HCT116 (cell line): ENCODE data around the gene TSPAN31. TPM values are rescaled to one million over a fixed set of nuclear protein-coding genes. Genes with fewer than 3 reads are reported as not detected.

Source experiments
- ATAC-seq: fragments of 200-7000 bp; cut with Tn5 transposase; 2 replicates; pipeline ENCODE4 v1.9.1; 2020; ENCODE audit warnings: mild to moderate bottlenecking, moderate library complexity
- BruUV-seq: library from RNA; stranded (reverse); fragments of 400-500 nt; replicated peaks from 2 replicates; lab custom pipeline; 2021; lab: Mats Ljungman, UMichigan
- CTCF ChIA-PET: fragments of 300-600 bp; sonication (Branson Sonifier 250); formaldehyde crosslinking; loops from one replicate; lab custom pipeline; 2021; ENCODE audit warnings: antibody characterized with exemption; lab: Charles Lee
- POLR2A ChIA-PET: fragments of 300-600, 350-600 bp; sonication (Branson Sonifier 250); formaldehyde crosslinking; loops from one replicate; lab custom pipeline; 2021; ENCODE audit warnings: antibody characterized with exemption; lab: Charles Lee
- RAD21 ChIA-PET, 2 experiments: fragments of 300-600 bp; sonication (Branson Sonifier 250); formaldehyde crosslinking; loops; one replicate each; lab custom pipeline; 2023; ENCODE audit warnings: low total read pairs in 2 of 2; ENCODE audit not compliant: uncharacterized antibody in 2 of 2, unreplicated experiment in 2 of 2, low non-redundant PET in 1 of 2; lab: Charles Lee
- DNase-seq: peaks from one replicate; pipeline ENCODE4 v3.0.0-alpha.2; 2010; ENCODE audit warnings: low read depth, low spot score
- H2AFZ ChIP-seq: fragments of 200-600 bp; shearing (Covaris generic), sonication (generic); 2 replicates; pipeline ENCODE4 v1.6.1; 2017; ENCODE audit warnings: low read depth, mixed run types, mixed read lengths, antibody characterized with exemption, low read length; ENCODE audit not compliant: poor library complexity, severe bottlenecking
- H3K27ac ChIP-seq: 2 replicates; pipeline ENCODE4 v1.5.1; 2012; ENCODE audit warnings: low read depth, low read length
- H3K27me3 ChIP-seq: fragments of 200-600 bp; sonication (generic); 2 replicates; pipeline ENCODE4 v1.6.1; 2016; ENCODE audit warnings: mixed run types, low read length, mixed read lengths; ENCODE audit not compliant: insufficient read depth
- H3K36me3 ChIP-seq, 2 experiments: fragments of 200-500 bp in 1 of 2; fragments of 200-600 bp in 1 of 2; sonication (Bioruptor generic) in 1 of 2; sonication (generic) in 1 of 2; 2 replicates each; pipeline versions ENCODE4 v1.5.1 to v1.6.1; 2014 to 2016; ENCODE audit warnings: low read length in 2 of 2, inconsistent platforms in 1 of 2, mixed read lengths in 1 of 2, mixed run types in 1 of 2; ENCODE audit not compliant: insufficient read depth in 2 of 2, control insufficient read depth in 1 of 2
- H3K4me1 ChIP-seq, 2 experiments: fragments of 200-600 bp in 1 of 2; sonication (generic) in 1 of 2; 2 replicates each; pipeline versions ENCODE4 v1.5.1 to v1.6.1; 2012 to 2017; ENCODE audit warnings: low read length in 2 of 2, inconsistent platforms in 1 of 2, mild to moderate bottlenecking in 1 of 2, mixed read lengths in 1 of 2, mixed run types in 1 of 2, moderate library complexity in 1 of 2; ENCODE audit not compliant: insufficient read depth in 2 of 2, control insufficient read depth in 1 of 2
- H3K4me2 ChIP-seq: fragments of 200-600 bp; sonication (generic); 2 replicates; pipeline ENCODE4 v1.6.1; 2017; ENCODE audit warnings: mixed run types, low read length, mixed read lengths
- H3K4me3 ChIP-seq, 2 experiments: fragments of 200-600 bp in 1 of 2; sonication (generic) in 1 of 2; replicated peaks in 1 of 2; 2 replicates each; pipeline ENCODE4 v1.5.1; 2011 to 2016; ENCODE audit warnings: low read length in 2 of 2, control low read depth in 1 of 2, low read depth in 1 of 2, mild to moderate bottlenecking in 1 of 2, mixed read lengths in 1 of 2, mixed run types in 1 of 2
- H3K79me2 ChIP-seq: fragments of 200-600 bp; sonication (generic); 2 replicates; pipeline ENCODE4 v1.6.1; 2017; ENCODE audit warnings: mild to moderate bottlenecking, mixed run types, low read length, moderate library complexity, mixed read lengths; ENCODE audit not compliant: insufficient read depth
- H3K9ac ChIP-seq: fragments of 200-600 bp; sonication (generic); 2 replicates; pipeline ENCODE4 v1.6.1; 2016; ENCODE audit warnings: low read length, mixed read lengths
- H3K9me2 ChIP-seq: fragments of 200-600 bp; sonication (generic), shearing (Covaris generic); 2 replicates; pipeline ENCODE4 v1.6.1; 2017; ENCODE audit warnings: mixed run types, mild to moderate bottlenecking, moderate library complexity; ENCODE audit not compliant: insufficient read depth
- H3K9me3 ChIP-seq, 2 experiments: fragments of 200-500 bp in 1 of 2; fragments of 200-600 bp in 1 of 2; sonication (Bioruptor generic) in 1 of 2; sonication (generic) in 1 of 2; 2 replicates each; pipeline ENCODE4 v1.6.1; 2014 to 2017; ENCODE audit warnings: low read length in 2 of 2, mixed read lengths in 2 of 2, inconsistent platforms in 1 of 2, low read depth in 1 of 2, mild to moderate bottlenecking in 1 of 2, mixed run types in 1 of 2, moderate library complexity in 1 of 2; ENCODE audit not compliant: control insufficient read depth in 1 of 2, insufficient read depth in 1 of 2
- H4K20me1 ChIP-seq: fragments of 200-600 bp; sonication (generic), shearing (Covaris generic); 2 replicates; pipeline ENCODE4 v1.6.1; 2017; ENCODE audit warnings: mixed run types, mild to moderate bottlenecking, moderate library complexity; ENCODE audit not compliant: insufficient read depth
- CBX3 ChIP-seq: IDR thresholded peaks from 2 replicates; pipeline ENCODE4 v1.6.1; 2012; ENCODE audit warnings: low read depth
- CEBPB ChIP-seq: IDR thresholded peaks from 2 replicates; pipeline ENCODE4 v1.6.1; 2012; ENCODE audit warnings: low read depth
- EGR1 ChIP-seq: IDR thresholded peaks from 2 replicates; pipeline ENCODE4 v1.6.1; 2012; ENCODE audit warnings: low read depth
- ELF1 ChIP-seq: IDR thresholded peaks from 2 replicates; pipeline ENCODE4 v1.6.1; 2012; ENCODE audit warnings: low read depth, borderline replicate concordance
- FOSL1 ChIP-seq: IDR thresholded peaks from 2 replicates; pipeline ENCODE4 v1.6.1; 2012; ENCODE audit warnings: low read depth
- JUND ChIP-seq: IDR thresholded peaks from 2 replicates; pipeline ENCODE4 v1.6.1; 2012
- POLR2A ChIP-seq: IDR thresholded peaks from 2 replicates; pipeline ENCODE4 v1.7.0; 2011; ENCODE audit warnings: borderline replicate concordance; ENCODE audit not compliant: insufficient read depth, insufficient read length; ENCODE audit errors: extremely low read depth
- RAD21 ChIP-seq: IDR thresholded peaks from 2 replicates; pipeline ENCODE4 v1.6.1; 2012; ENCODE audit warnings: low read depth, mild to moderate bottlenecking
- SRF ChIP-seq: IDR thresholded peaks from 2 replicates; pipeline ENCODE4 v1.6.1; 2012; ENCODE audit warnings: low read depth
- TCF7L2 ChIP-seq: IDR thresholded peaks from 2 replicates; pipeline ENCODE4 v1.7.0; 2011; ENCODE audit warnings: borderline replicate concordance, inconsistent platforms; ENCODE audit not compliant: insufficient read depth, insufficient read length; ENCODE audit errors: extremely low read depth
- YY1 ChIP-seq: IDR thresholded peaks from 2 replicates; pipeline ENCODE4 v1.6.1; 2011; ENCODE audit warnings: low read length, low read depth, moderate library complexity, mild to moderate bottlenecking; ENCODE audit not compliant: insufficient replicate concordance; ENCODE audit errors: extremely low read depth
- ZFX ChIP-seq: fragments of 450-650 bp; IDR thresholded peaks from 2 replicates; pipeline ENCODE4 v1.6.1; 2017
- intact Hi-C: fragments of 100-400 bp; cut with micrococcal nuclease; formaldehyde crosslinking; loops from 2 replicates; pipeline ENCODE4 v1.10.0; 2022
- total RNA-seq: library from RNA; stranded (reverse); gene quantifications from one replicate; pipeline ENCODE4 v1.2.1, GENCODE V29; 2021; ENCODE audit not compliant: unreplicated experiment
- TF ChIP-seq, protein P1 (sequence below): IDR thresholded peaks from 2 replicates; pipeline ENCODE4 v1.6.1; 2012
- TF ChIP-seq, protein P2 (sequence below): IDR thresholded peaks from 2 replicates; pipeline ENCODE4 v1.6.1; 2012
- TF ChIP-seq, protein P3 (sequence below), 3 experiments: fragments of 200-600 bp in 1 of 3; sonication (generic) in 1 of 3; IDR thresholded peaks in 2 of 3; conservative IDR thresholded peaks in 1 of 3; 2 replicates each; pipeline ENCODE4 v1.5.1; 2012 to 2017; ENCODE audit warnings: low read depth in 2 of 3, low read length in 2 of 3, antibody characterized with exemption in 1 of 3, borderline replicate concordance in 1 of 3, control low read depth in 1 of 3, mild to moderate bottlenecking in 1 of 3, mixed read lengths in 1 of 3, mixed run types in 1 of 3, moderate library complexity in 1 of 3; ENCODE audit not compliant: insufficient read depth in 1 of 3

The TSPAN31 gene
- total RNA-seq, 1 experiment from 2014 or later, result 14.9 TPM

DNA sequence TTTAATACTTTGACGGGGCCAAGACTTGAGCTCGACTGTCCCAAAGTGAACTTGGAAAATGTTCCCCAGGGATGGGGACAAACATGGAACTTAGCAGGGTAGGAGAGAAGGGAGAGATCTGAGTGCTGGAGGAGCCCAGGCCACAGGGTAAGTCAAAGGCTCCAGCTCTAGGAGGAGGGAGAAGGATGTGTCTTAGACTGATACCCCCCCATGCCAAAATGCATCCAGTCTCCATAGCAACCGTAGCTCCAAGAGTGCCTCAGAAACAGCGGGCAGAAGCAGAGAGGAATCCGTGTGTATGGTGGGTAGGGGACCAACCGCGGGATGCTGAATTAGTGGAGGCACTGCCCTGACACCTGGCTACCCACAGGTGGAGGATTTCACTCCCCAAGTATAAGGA is 5.5 kb upstream of the TSPAN31 start:
- H3K9me2 ChIP-seq, result no peaks in the 10 kb centered on the region
- no peak for ATAC-seq
- H3K4me3 ChIP-seq, result no peak overlapping the region
- H3K4me1 ChIP-seq, result peaks cover 10 to 26% of the 10 kb centered on the region in 2 experiments; a peak in 3 of 4 replicates
- H3K79me2 ChIP-seq, result no peaks in the 10 kb centered on the region
- H3K27me3 ChIP-seq, result no peaks in the 10 kb centered on the region
- CTCF ChIA-PET, result no interaction called here
- POLR2A ChIA-PET, result no interaction called here
- H4K20me1 ChIP-seq, result no peaks in the 10 kb centered on the region
- TF ChIP-seq, protein P1, sequence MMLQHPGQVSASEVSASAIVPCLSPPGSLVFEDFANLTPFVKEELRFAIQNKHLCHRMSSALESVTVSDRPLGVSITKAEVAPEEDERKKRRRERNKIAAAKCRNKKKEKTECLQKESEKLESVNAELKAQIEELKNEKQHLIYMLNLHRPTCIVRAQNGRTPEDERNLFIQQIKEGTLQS, result no peak
- TF ChIP-seq ELF1, result no peak
- no peak for TF ChIP-seq CBX3
- TF ChIP-seq SRF, result no peak
- TF ChIP-seq, protein P2, sequence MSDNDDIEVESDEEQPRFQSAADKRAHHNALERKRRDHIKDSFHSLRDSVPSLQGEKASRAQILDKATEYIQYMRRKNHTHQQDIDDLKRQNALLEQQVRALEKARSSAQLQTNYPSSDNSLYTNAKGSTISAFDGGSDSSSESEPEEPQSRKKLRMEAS, result no peak
- no peak for TF ChIP-seq JUND
- no TSS peak for BruUV-seq
- H3K36me3 ChIP-seq, result peaks cover 0 to under 1% of the 10 kb centered on the region in 2 experiments; a peak in 1 of 4 replicates
- RAD21 ChIA-PET, result no interaction called here
- H3K27ac ChIP-seq, result no peak overlapping the region
- no peak overlapping the region for H2AFZ ChIP-seq
- no peak for DNase-seq
- H3K9ac ChIP-seq, result no peak overlapping the region
- no peaks in the 10 kb centered on the region for H3K9me3 ChIP-seq
- intact Hi-C loops, result no loop called here
- no peak overlapping the region for H3K4me2 ChIP-seq

DNA sequence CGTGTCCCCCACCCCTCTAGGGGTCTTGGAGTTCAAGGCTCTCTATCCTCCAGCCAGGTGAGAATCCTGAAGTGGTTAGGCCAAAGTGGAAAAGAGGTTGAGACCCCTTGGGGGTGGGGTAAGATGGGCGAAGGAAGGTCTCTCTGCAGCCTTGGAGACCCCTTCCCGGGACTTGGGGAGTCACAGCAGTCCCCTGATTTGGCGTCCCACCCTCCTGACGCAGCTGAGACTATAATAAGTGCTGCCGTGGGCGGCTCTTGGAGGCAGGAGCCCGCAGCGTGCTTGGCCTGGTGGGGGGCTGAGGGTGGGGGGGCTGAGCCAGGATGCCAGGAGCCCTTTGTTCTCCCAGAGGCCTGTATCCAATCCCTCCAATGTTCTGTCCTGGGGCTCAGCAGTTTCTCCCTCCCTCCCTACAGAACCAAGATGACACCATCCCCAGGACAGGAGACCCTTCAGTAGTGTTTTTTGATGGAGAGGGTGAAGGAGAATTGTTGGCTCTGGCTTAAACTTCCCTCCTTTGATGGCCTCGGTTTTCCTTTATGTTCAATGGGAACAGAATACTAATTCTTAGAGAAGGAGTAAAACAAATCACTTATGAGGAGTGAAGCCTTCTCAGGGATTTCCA is 4.8 kb upstream of the TSPAN31 start:
- TF ChIP-seq EGR1 (no peak), ZFX (no peak), POLR2A (no peak), RAD21 (no peak), CEBPB (no peak), FOSL1 (no peak), YY1 (no peak), TCF7L2 (no peak), CBX3 (no peak)
- TF ChIP-seq, protein P3, sequence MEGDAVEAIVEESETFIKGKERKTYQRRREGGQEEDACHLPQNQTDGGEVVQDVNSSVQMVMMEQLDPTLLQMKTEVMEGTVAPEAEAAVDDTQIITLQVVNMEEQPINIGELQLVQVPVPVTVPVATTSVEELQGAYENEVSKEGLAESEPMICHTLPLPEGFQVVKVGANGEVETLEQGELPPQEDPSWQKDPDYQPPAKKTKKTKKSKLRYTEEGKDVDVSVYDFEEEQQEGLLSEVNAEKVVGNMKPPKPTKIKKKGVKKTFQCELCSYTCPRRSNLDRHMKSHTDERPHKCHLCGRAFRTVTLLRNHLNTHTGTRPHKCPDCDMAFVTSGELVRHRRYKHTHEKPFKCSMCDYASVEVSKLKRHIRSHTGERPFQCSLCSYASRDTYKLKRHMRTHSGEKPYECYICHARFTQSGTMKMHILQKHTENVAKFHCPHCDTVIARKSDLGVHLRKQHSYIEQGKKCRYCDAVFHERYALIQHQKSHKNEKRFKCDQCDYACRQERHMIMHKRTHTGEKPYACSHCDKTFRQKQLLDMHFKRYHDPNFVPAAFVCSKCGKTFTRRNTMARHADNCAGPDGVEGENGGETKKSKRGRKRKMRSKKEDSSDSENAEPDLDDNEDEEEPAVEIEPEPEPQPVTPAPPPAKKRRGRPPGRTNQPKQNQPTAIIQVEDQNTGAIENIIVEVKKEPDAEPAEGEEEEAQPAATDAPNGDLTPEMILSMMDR (IDR thresholded peaks at IDR 0.05 in 2 of 3, conservative IDR thresholded peaks at IDR 0.05 in 1 of 3; ENCODE audit: borderline replicate concordance in 1 of 3, insufficient read depth in 1 of 3, low read depth in 2 of 3, low read length in 2 of 3), result no peak
- TF ChIP-seq, protein P2, result no peak
- ChIA-PET CTCF (no interaction called here), POLR2A (no interaction called here), RAD21 (no interaction called here)
- DNase-seq (no peak), ATAC-seq (no peak)
- H3K27me3 ChIP-seq, result no peaks in the 10 kb centered on the region
- no peak overlapping the region for H3K4me2 ChIP-seq
- H4K20me1 ChIP-seq, result no peaks in the 10 kb centered on the region
- intact Hi-C loops, result no loop called here
- H3K4me1 ChIP-seq, result peaks cover 10 to 26% of the 10 kb centered on the region in 2 experiments; a peak in 3 of 4 replicates
- no peaks in the 10 kb centered on the region for H3K36me3 ChIP-seq
- no peaks in the 10 kb centered on the region for H3K9me3 ChIP-seq
- no peaks in the 10 kb centered on the region for H3K9me2 ChIP-seq
- no peak overlapping the region for H2AFZ ChIP-seq
- H3K4me3 ChIP-seq, result no peak overlapping the region
- H3K27ac ChIP-seq, result no peak overlapping the region
- no peaks in the 10 kb centered on the region for H3K79me2 ChIP-seq
- H3K9ac ChIP-seq, result no peak overlapping the region
- no TSS peak for BruUV-seq
